DOHH2 (cell line): Measurements from ENCODE around the gene KIF16B.

Source experiments
- H3F3A ChIP-seq: fragments of 200-600 bp; sonication (generic), shearing (Covaris generic); 2 replicates; pipeline ENCODE4 v1.6.0; 2016; ENCODE audit warnings: antibody characterized with exemption, mild to moderate bottlenecking; ENCODE audit not compliant: control insufficient read depth, insufficient read depth
- H3K27ac ChIP-seq: fragments of 200-600 bp; sonication (generic); 2 replicates; pipeline ENCODE4 v1.5.1; 2014; ENCODE audit warnings: low read depth, mild to moderate bottlenecking, low read length, moderate library complexity
- H3K27me3 ChIP-seq: fragments of 200-600 bp; sonication (generic); 2 replicates; pipeline ENCODE4 v1.6.1; 2014; ENCODE audit warnings: mild to moderate bottlenecking, low read length, mixed read lengths; ENCODE audit not compliant: control insufficient read depth
- H3K36me3 ChIP-seq: fragments of 200-600 bp; sonication (generic); 2 replicates; pipeline ENCODE4 v1.6.1; 2014; ENCODE audit warnings: mild to moderate bottlenecking, low read length, moderate library complexity, mixed read lengths; ENCODE audit not compliant: control insufficient read depth
- H3K4me1 ChIP-seq: fragments of 200-600 bp; sonication (generic); 2 replicates; pipeline ENCODE4 v1.6.1; 2014; ENCODE audit warnings: mild to moderate bottlenecking, low read length, mixed read lengths; ENCODE audit not compliant: control insufficient read depth
- H3K4me2 ChIP-seq: fragments of 200-600 bp; sonication (generic); 2 replicates; pipeline ENCODE4 v1.6.0; 2014; ENCODE audit warnings: mild to moderate bottlenecking, low read length, moderate library complexity
- H3K4me3 ChIP-seq: fragments of 200-600 bp; sonication (generic); 2 replicates; pipeline ENCODE4 v1.5.1; 2014; ENCODE audit warnings: mild to moderate bottlenecking, low read length, mixed read lengths
- H3K79me2 ChIP-seq: fragments of 200-600 bp; sonication (generic); 2 replicates; pipeline ENCODE4 v1.6.1; 2014; ENCODE audit warnings: mild to moderate bottlenecking, low read length, mixed read lengths; ENCODE audit not compliant: control insufficient read depth
- H3K9me2 ChIP-seq: fragments of 200-600 bp; sonication (generic); replicated peaks from 2 replicates; pipeline ENCODE4 v1.6.1; 2014; ENCODE audit warnings: mild to moderate bottlenecking, low read length, mixed read lengths; ENCODE audit not compliant: control insufficient read depth
- H3K9me3 ChIP-seq: fragments of 200-600 bp; sonication (generic); 2 replicates; pipeline ENCODE4 v1.6.1; 2014; ENCODE audit warnings: antibody characterized with exemption, low read length, mixed read lengths; ENCODE audit not compliant: control insufficient read depth, insufficient read depth
- H4K20me1 ChIP-seq: fragments of 200-600 bp; sonication (generic); 2 replicates; pipeline ENCODE4 v1.6.0; 2014; ENCODE audit warnings: low read depth, mild to moderate bottlenecking, antibody characterized with exemption, low read length, moderate library complexity; ENCODE audit not compliant: control insufficient read depth, insufficient read depth
- CTCF ChIP-seq: fragments of 200-600 bp; sonication (generic); IDR thresholded peaks from one replicate; pipeline ENCODE4 v1.5.1; 2014; ENCODE audit warnings: antibody characterized with exemption, mild to moderate bottlenecking, low read depth, low read length; ENCODE audit not compliant: poor library complexity, severe bottlenecking
- EZH2phosphoT487 ChIP-seq: fragments of 200-600 bp; sonication (generic); IDR thresholded peaks from 2 replicates; pipeline ENCODE4 v1.6.1; 2017; ENCODE audit warnings: borderline replicate concordance, mild to moderate bottlenecking, antibody characterized with exemption, low read length, moderate library complexity, mixed read lengths

Gene KIF16B

GRCh38 chr20:16544949-16545348, 28.3 kb downstream of the KIF16B start:
- Histone ChIP-seq H3K9me2 (no peaks in the 10 kb centered on the region), H3K4me3 (no peak overlapping the region), H3K9me3 (no peaks in the 10 kb centered on the region), H3K27ac (no peak overlapping the region), H3K4me1 (no peaks in the 10 kb centered on the region), H3K79me2 (no peaks in the 10 kb centered on the region), H3F3A (no peaks in the 10 kb centered on the region), H3K36me3 (no peaks in the 10 kb centered on the region), H4K20me1 (no peaks in the 10 kb centered on the region), H3K27me3 (no peaks in the 10 kb centered on the region), H3K4me2 (no peak overlapping the region)
- TF ChIP-seq EZH2phosphoT487: no peak
- TF ChIP-seq CTCF: no peak

GRCh38 chr20:16542477-16542876, 30.8 kb downstream of the KIF16B start:
- Histone ChIP-seq H3K4me1 (no peaks in the 10 kb centered on the region), H3K9me3 (no peaks in the 10 kb centered on the region), H3K27me3 (no peaks in the 10 kb centered on the region), H4K20me1 (no peaks in the 10 kb centered on the region), H3K4me2 (no peak overlapping the region), H3K27ac (no peak overlapping the region), H3F3A (no peaks in the 10 kb centered on the region), H3K36me3 (no peaks in the 10 kb centered on the region), H3K4me3 (no peak overlapping the region), H3K79me2 (no peaks in the 10 kb centered on the region), H3K9me2 (no peaks in the 10 kb centered on the region)
- TF ChIP-seq EZH2phosphoT487 (no peak), CTCF (no peak)

GRCh38 chr20:16541878-16542277, 31.4 kb downstream of the KIF16B start:
- no peaks in the 10 kb centered on the region for H3K4me1 ChIP-seq
- H3K9me2 ChIP-seq: no peaks in the 10 kb centered on the region
- no peaks in the 10 kb centered on the region for H3F3A ChIP-seq
- no peaks in the 10 kb centered on the region for H3K27me3 ChIP-seq
- no peaks in the 10 kb centered on the region for H4K20me1 ChIP-seq
- H3K79me2 ChIP-seq: no peaks in the 10 kb centered on the region
- H3K4me3 ChIP-seq: no peak overlapping the region
- TF ChIP-seq EZH2phosphoT487 (no peak), CTCF (no peak)
- no peak overlapping the region for H3K27ac ChIP-seq
- no peaks in the 10 kb centered on the region for H3K36me3 ChIP-seq
- H3K9me3 ChIP-seq: no peaks in the 10 kb centered on the region
- no peak overlapping the region for H3K4me2 ChIP-seq

- no peak for TF ChIP-seq EZH2phosphoT487
- no peak for TF ChIP-seq CTCF
- no peaks in the 10 kb centered on the region for H4K20me1 ChIP-seq
- H3K27ac ChIP-seq: no peak overlapping the region
- H3K36me3 ChIP-seq: no peaks in the 10 kb centered on the region
- H3K9me3 ChIP-seq: no peaks in the 10 kb centered on the region
- H3K9me2 ChIP-seq: no peaks in the 10 kb centered on the region
- H3K4me1 ChIP-seq: no peaks in the 10 kb centered on the region
- H3F3A ChIP-seq: no peaks in the 10 kb centered on the region
- no peak overlapping the region for H3K4me2 ChIP-seq
- no peaks in the 10 kb centered on the region for H3K27me3 ChIP-seq
- H3K4me3 ChIP-seq: no peak overlapping the region
- no peaks in the 10 kb centered on the region for H3K79me2 ChIP-seq
These were observed 32.0 kb downstream of the KIF16B start for GRCh38 chr20:16541226-16541625.
